Head of caudate nucleus (tissue), 42 donors: ENCODE data around the gene SYNGR3.
"Not testable (repeated sequence)": the region's sequence is repeated elsewhere in the genome, so short reads cannot be mapped to it uniquely, and the experiment has no call there.

ENCODE experiments used
- DNase-seq, 42 donors: peaks; one replicate each; pipeline versions ENCODE4 v3.0.0 to v3.0.0-alpha.2; 2020 to 2021; ENCODE audit warnings: mixed read lengths in 7 of 42
- intact Hi-C: fragments of 100-400 bp; cut with DNase I; formaldehyde crosslinking; loops from one replicate; pipeline ENCODE4 v1.15.0; 2022

SYNGR3 gene

GRCh38 chr16:2033057-2033908 lies 43.5 kb downstream of the SYNGR3 start:
- DNase-seq: peak; percentile 80 to 98 (median 92)
- intact Hi-C loops: no loop called here

GRCh38 chr16:2033909-2034695 lies 44.3 kb downstream of the SYNGR3 start:
- intact Hi-C loops, DNase-seq: not testable (repeated sequence)

GRCh38 chr16:2034696-2035430 lies 45.1 kb downstream of the SYNGR3 start:
- no peak for DNase-seq
- intact Hi-C loops: no loop called here

- peak in 3 of 42 donors; percentile 20 to 52 (median 21) for DNase-seq
- intact Hi-C loops: no loop called here
These were observed 45.8 kb downstream of the SYNGR3 start for GRCh38 chr16:2035431-2036199.

GRCh38 chr16:2036200-2036966 lies 46.6 kb downstream of the SYNGR3 start:
- intact Hi-C loops: no loop called here
- DNase-seq: no peak

DNA sequence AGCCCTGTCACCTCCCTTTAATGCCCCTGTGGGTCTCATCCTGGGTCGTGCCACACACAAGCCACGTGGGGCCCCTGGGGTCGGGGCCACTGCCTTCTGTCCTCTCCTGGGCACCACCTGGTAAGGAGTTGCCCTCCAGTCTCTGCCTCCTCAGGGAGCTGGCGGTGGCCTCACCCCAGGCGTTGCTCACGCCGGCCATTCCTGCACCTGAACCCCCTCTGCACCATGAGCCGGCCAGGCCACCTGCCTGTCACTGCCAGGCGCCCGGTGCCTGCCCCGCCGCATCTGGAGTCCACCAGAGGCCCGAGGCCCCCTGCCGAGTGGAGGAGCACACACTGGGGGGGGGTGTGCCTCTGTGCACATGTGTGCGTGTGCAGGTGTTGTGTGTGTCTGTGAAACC lies 47.3 kb downstream of the SYNGR3 start:
- DNase-seq: no peak
- intact Hi-C loops: no loop called here

GRCh38 chr16:2037647-2038381 lies 48.0 kb downstream of the SYNGR3 start:
- intact Hi-C loops: no loop called here
- no peak for DNase-seq

DNA sequence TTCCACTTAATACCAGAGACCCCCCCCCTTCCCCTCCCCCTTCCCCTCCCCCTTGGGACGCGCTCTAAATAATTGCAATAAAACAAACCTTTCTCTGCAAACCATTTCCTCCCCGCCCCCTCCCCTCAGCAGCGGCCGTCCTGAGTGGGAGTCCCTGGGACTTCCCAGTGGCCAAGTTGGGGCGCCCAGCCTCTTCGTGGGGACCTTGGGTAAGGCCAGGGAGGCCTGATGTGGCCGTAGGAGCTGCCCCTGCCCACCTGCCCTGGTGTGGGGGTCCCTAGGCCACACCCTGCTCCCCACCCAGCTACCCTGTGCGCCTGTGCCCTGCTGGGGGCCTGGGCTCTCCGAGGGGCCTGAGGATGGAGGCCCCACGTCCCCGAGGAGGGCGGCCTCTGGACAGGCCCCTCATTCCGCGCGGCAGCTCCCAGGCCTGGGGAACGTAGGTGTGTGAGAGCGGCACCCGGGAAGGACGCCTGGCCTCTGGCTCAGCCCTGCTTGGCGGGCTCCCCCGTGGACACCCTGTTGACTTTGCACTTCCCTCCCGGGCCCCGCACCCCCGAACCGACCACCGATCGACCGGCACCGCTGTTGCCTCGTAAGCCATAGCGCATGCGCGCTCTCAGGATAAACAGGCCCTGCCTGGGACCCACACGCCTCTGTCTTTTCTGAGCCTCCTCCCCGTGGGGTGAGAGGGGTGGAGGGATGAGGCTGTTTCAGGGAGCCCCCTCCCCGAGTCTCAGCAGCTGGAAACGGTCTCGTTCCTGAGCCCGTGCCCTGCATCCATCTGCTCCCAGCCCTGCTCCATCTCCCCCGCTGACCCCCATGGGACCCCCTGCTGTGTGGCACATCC lies 48.8 kb downstream of the SYNGR3 start:
- no peak for DNase-seq
- intact Hi-C loops: no loop called here

DNA sequence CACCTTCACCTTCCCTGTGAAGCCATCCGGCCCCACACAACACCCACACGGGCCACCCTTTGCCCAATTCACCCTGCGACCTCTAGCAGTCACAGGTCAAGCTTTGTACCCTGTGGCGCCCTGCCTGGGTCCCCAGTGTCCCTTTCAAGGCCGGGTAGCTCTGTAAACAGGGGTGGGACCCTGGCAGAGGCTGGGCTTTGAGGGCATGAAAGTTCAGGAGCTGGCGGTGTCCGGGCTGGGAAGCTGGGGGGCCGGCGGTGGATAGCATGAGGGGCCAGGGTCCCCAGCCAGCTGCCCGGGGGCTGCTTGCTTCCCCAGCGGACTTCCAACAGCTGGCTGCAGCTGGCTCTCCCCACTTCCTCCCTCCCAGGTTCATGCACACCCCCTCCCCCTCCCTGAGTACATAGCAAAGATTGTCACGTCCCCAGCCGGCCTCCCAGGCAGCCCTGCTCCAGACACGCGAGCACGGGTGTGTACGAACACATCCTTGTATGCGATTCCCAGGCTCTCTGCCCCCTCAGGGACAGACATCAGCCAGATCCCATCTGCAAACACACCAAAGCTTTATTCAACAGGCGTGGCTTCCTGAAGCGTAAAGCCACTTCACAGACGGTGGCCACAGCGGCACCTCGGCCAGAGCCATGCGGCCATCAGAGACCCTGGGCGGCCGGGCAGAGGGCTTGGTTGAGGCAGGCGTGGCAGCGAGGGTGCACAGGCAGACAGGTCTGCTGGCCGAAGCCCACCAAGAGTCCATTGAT lies 49.7 kb downstream of the SYNGR3 start:
- intact Hi-C loops: no loop called here
- DNase-seq: no peak

- intact Hi-C loops: no loop called here
- no peak for DNase-seq
These were observed 50.4 kb downstream of the SYNGR3 start for GRCh38 chr16:2040041-2040786.

DNA sequence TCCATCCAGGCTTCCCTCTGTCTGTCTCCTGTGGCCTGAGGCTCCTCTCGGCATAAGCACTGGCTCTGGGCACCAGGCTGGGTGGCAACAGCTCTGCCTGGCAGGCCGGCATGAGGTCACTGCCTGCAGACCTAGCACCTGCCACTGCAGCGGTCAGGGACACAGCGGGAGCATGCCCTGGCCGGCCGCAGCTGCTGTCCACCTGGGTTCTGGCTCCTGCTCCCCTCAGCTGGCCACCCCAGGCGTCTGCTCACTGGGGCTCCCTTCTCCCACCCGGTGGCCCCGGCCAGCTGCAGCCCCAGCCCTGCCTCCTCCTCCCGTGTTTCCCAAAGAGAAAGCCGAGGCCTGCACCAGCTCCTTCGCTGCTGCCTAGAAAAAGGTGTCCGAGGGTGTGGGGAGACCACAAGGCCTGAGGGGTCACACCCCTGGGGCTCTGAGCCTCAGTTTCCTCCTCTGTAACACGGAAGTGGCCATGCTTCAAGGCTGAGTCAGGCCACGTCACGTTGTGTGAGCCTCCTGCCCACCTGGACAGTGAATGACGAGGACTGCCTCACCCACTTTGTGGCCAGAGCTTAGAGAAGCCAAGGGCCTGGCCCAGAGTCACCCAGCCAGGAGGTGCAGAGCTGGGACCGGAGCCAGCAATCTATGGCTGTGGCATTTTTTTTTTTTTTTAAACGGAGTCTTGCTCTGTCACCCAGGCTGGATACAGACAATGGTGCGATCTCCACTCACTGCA lies 51.2 kb downstream of the SYNGR3 start:
- intact Hi-C loops: no loop called here
- peak in 4 of 42 donors; percentile 7 to 56 (median 44) for DNase-seq

- intact Hi-C loops: no loop called here
- peak in 1 of 42 donors; percentile 16 for DNase-seq
These were observed 52.6 kb downstream of the SYNGR3 start for GRCh38 chr16:2042171-2042985.

DNA sequence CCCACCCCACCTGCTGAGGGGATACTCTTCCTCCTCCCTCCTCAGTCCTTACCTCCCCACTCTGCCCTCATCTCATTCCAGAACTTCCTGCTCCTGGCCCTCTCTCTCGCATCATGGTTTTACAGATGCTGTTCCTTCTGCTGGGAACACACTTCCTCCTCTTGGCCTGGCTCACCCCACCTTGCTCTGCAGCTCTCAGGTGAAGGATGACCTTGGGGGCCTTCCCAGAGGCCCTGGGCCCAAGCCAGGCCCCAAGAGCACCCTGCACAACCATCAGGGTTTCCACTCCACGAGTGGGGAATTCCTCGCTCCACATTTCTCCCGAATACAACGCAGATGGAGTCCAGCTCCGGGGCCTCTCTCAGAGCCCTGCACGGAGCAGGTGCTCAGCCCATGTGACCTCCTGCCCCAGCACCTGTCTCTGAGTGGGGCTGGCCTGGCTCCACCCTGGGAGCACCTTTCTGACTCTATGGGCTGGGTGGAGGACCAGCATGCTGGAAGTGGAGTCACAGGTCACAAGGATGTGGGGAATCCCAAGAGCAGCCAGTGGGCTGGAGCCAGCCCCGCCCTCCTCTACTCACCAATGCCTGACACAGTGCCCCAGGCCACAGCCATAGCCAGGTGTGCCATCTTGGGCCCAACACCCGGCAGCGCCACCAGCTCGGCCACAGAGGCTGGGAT lies 53.4 kb downstream of the SYNGR3 start:
- no peak for DNase-seq
- intact Hi-C loops: no loop called here
